ENCODE results near the gene ATP6V1A.

The ATP6V1A gene

DNA sequence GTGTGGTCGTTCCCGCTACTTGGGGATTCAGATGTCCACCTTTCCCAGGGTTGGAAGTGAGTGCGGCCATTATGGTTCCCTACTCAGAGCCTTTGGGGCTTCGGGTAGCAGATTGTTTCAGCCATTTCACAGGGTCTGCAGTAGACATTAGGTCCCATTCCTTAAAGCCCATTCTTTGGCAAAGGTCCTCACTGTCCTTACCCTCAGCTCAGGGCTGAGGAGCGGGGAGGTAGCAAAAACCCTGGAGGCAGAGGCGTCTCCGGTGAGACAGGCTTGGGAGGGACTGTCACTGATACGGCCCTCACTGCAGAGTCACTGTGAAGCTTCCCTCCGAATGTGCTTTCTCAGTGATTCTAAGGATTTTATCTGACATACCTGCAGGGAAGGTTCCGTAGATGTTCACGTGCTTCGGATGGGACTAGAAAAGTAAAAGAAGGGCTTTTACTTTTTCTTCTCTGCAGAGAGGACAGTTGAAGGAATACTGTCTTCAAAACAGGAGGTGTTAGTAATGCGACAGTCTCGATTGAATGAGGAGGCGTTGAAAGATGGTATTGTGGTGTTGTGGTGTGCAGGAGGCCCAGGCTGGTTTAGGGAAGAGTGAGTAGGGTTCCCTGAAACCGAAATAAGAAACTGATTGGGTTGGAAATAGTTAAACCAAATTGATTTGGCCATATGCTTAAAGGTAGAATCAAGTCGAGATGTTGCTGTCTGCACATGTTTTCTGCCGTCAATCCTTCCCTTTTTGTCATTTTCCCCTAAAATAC lies 630 bp downstream of the ATP6V1A start:
- DNase-seq, result no peak

DNA sequence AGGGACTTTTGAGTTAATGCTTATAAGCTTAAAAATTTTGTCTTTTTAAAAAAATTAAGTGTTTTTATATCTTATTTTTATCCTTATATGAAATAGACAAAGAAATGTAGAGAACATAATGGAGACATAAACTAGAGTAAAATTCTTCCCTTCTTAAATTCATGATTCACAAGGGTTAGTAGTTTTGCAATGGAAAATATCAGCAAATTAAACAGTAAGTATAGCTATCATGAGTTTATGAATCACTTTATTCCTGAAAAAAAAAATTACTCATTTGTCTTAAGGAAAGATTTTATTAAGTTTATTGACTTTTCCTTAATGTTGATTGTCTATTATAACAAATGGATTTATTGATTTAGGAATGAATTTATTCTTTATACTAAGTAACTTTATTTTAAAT lies 4.3 kb downstream of the ATP6V1A start:
- no peak for DNase-seq

DNA sequence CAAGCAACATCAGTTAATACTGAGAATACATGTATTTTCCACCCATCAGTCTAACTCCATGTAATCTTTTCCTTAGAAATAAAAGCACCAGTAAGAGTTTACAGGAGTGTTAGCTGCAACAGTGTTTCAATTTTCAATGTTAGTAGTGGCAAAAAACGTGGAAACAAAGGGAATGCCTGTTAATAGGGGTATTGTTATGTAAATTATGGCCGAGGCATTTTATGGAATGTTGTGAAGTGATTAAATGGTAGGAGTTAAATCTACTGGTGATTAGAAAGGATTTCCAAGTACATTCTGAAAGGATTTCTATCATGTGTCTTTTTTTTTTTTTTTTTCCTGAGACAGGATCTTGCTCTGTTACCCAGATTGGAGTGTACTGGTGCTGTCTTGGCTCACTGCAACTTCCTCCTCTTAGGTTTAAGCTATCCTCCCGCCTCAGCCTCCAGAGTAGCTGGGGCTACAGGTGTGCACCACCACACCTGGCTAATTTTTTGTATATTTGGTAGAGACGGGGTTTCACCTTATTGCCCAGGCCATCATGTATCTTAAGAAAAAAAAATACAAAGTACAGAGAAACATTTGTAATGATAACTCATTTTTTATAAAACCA lies 6.6 kb downstream of the ATP6V1A start:
- no peak for DNase-seq

DNA sequence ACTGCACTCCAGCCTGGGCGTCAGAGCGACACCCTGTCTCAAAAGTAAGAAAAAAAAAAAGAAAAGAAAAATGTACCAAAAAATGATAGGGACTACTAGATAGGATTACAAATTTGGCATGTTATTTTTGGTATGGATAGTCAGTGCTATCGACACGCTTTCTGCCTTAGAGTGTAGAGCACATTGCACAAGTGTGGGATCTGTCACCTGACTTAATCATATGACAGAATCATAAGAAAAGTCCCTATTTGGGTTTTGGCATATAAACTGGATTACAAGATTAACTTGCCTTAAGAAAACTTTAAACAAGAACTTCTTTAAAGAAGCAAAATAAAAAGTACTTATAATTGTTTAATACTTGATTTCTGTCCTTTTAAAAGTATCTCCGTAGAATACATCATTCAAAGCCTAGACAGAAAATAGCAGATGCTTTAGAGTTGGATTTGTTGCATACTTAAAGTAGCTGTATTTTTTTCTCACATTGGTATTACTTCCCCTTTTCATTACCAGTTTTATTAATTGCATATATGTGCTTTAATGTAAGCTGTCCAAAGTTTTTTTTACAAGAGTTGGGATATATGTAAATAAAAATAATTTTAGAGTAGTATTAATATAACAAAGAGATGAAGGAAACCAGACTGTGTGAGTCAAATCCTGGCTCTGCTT lies 7.8 kb downstream of the ATP6V1A start:
- no peak for DNase-seq

DNA sequence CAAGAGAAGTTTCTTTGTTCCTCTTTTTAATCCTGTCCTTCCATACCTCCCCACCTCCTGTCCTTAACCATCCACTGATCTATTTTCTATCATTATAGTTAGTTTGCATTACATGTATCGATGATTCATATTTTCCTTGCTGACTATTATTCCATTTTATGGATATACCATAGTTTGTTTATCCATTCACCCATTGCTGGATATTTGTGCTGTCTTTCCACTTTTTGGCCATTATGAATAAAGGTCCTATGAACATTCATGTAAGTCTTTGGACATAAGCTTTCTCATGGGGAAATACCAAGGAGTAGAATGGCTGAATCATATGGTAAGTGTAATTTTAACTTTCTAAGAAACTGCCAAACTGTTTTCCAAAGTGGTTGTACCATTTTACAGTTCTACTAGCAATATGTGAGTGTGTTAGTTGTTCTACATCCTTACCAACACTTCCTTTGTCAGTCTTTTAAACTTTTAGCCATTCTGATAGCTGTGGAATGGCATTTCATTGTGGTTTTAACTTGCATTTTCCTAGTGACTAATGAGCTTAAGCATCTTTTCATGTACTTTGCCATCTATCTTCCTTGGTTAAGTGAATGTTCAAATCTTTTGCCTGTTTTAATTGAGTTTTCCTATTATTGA lies 11.7 kb downstream of the ATP6V1A start:
- no peak for DNase-seq

DNA sequence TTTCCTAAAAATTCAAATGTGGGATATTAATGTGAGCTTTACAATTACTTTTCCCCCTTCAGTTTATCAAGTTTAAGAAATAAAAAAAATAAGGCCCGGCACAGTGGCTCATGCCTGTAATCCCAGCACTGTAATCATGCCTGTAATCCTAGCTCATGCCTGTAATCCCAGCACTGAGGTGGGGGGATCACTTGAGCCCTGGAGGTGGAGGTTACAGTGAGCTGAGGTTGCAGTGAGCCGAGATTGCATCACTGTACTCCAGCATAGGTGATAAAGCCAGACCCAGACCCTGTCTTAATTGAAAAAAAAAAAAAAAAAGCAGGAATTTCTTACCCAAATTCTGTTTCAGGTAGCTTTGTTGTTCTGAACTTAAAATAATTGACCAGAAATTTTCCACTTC lies 17.9 kb downstream of the ATP6V1A start:
- no peak for DNase-seq

DNA sequence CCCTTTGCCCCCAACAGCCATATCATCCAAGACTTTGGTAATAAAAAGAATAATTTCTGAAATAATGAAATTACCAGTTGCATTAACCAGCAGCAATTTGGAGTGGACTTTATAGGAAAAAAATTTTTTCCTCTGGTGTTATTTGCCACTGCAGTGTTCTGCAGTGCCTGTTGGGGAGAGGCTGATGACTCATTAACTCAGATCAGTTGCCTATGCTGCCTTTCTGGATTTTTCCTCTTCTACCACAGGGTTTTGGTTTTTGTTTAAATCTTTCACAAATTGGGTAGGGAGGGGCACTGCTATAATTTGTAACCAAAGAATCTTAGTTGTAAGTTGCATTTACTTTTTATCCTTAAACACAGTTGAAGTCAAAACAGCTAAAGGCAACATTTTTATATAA lies 22.7 kb downstream of the ATP6V1A start:
- no peak for DNase-seq

DNA sequence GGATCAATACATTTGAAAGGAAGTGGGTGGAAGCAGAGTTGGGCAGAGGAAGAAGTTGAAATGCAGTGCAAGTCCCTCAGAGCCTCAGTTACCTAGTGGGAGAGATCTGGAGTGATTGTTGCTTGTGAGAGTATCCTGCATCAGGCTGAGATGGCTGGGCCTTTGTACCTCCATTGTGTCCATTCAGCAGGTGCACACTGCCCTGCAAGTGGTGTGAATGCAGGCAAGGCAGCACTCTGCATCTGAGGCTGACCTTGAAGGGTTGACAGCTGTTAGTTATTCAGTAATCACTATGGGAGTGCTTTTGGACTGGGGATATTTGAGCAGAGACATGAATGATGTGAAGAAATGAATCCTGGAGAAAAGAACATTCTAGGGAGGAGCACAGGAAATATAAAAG lies 25.2 kb downstream of the ATP6V1A start:
- DNase-seq, result no peak

DNA sequence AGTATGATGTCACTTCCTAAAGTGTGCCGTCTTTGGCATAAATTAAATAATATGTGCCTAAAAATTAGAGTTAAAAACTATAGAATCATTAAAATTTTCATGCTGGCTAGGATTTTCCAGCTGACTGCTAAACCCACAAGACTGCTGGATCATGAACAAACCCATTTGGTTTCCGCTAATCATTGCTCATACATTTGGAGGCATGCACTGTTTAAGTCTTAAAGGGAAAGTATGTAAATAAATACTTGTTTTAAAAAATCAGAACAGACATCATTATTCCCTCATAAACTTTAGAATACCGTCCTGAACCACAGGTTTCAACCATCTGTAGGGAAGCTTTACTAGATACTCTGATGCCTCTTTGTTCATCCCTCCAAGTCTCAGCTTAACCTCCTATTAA lies 26.5 kb downstream of the ATP6V1A start:
- no peak for DNase-seq

DNA sequence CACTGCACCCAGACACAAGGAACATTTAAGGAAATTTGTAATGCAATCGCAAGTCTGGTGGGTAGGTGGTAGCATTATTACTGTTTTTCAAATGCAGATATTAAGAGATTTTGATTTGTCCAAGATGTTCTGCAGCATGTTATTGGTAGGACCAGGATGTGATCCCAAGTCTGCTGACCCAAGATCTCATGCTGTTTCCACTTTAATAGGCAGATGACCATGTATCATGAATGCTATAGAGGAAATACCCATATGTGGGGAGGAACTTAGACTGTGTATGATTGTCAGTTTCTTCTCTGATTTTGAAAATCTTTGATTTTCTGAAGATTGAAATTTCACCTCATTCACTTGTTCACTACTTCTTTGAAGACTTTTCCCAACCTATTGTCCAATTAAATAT lies 28.7 kb downstream of the ATP6V1A start:
- no peak for DNase-seq

DNA sequence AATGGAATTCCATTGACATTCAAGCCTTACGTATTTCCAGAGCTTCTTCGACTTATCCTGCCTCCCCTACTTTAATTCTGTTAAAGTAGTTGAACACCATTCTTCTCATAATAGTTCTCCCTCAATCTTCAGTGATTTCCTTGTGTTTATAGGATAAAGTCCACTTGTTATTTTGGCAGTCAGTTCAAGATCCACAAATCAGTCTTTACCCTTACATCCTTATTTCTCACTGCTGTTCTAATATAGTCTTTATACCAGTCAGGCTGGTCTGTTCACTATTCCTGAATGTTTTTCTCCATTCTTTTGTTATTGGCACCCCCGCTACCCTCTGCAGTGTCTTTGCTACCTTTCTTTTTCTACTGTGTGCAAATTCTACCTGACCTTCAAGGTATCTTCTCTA lies 29.7 kb downstream of the ATP6V1A start:
- DNase-seq, result no peak

DNA sequence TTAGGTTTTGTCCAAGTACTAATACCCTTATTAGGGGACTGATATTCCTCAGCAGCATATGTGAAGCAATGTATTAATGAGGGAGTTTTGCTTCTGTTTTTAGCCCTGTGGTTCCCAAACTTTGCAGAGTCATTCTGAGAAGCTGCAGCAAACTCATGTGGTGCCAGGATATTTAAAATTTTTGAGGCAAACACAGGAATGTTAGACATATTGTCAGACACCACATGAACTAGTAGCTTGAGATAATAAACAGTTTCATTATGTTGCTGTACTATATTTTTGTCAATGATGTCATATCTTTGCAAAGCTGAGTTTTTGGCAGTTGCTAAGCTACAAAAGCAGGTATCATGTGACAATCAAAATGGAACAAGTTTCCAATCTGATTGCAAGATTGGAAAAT lies 36.6 kb downstream of the ATP6V1A start:
- DNase-seq, result no peak

DNA sequence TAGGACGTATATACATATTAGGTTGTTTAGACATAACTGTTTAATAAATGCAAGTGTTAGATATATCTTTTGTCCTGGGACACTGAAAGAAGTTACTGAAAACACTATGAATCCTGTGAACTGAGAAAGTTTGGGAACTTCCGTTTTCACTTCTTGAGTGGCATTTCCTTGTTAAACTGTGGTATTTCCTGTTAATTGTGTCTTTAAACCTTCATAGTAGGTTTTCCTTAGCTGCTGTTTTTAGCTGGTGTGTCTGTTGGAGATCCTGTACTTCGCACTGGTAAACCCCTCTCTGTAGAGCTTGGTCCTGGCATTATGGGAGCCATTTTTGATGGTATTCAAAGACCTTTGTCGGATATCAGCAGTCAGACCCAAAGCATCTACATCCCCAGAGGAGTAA lies 37.1 kb downstream of the ATP6V1A start:
- DNase-seq, result no peak

DNA sequence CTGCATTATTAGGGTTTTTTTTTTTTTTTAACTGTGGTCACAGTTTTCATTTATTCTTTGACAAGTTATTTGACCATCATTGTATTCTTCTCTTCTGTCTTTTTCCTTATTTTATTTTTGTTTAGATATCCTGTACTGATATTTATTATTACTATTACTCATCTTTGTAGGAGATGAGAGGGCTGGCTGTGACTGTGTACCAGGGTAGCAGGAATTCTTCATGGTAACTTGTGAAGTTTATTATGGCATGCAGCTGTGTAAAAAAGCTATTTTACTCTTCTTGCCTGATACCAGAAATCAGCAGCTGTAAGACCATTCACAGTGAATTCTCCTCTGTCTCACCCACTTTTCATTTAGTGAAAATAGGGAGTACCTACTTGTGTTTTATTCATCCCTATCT lies 44.5 kb downstream of the ATP6V1A start:
- DNase-seq, result no peak

DNA sequence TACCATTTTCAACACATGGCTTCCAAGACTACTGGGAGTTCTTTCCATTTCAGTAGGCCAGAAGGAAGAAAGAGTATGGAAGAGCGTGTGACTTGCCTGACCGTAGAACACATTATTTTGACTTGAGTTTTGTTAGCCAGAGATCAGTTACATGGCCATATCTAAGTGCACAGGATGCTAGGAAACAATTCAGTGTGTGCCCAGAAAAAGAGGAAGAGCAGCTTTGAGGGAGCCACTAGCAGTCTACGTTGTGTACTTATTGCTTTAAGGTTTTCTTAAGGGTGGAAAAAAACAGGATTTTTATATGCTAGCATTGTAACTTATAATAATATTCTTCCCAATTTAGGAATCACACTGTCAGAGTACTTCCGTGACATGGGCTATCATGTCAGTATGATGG lies 47.7 kb downstream of the ATP6V1A start:
- no peak for DNase-seq

DNA sequence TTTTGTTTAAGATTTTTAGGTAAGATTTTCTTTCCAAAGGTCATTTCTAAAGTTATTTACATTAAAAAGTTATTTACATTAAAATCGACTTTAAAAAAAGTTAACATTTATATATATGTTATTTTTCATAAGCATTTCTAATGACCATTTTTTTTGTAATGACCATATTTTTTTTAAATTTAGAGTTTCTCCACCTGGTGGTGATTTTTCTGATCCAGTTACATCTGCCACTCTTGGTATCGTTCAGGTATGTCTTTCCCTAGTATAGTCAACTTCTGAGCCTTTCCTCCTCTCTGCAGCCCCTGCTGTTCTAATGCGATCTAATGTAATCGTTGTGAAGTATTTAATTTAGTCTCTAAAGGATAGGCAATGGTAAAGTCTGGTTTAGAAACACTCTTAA lies 48.9 kb downstream of the ATP6V1A start:
- no peak for DNase-seq

DNA sequence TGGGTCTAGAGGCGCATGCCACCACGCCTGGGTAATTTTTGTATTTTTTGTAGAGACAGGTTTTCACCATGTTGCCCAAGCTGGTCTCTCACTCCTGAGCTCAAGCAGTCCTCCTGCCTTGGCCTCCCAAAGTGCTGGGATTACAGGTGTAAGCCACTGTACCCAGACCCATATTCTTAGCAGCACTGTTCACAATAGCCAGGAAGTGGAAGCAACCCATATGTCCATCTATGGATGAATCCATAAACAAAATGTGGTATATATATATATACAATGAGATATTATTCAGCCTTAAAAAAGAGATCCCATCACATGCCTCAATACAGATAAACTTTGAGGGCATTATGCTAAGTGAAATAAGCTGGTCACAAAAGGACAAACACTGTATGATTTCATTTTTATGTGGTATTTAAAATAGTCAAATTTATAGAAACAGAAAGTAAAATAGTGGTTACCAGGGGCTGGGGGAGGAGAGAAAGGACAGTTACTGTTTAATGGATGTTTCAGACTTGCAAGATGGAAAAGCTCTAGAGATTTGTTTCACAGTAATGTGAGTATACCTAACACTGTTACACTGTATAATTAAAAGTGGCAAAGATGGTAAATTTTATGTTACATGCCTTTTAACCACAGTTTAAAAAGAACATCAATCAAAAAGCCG lies 56.1 kb downstream of the ATP6V1A start:
- DNase-seq, result no peak

DNA sequence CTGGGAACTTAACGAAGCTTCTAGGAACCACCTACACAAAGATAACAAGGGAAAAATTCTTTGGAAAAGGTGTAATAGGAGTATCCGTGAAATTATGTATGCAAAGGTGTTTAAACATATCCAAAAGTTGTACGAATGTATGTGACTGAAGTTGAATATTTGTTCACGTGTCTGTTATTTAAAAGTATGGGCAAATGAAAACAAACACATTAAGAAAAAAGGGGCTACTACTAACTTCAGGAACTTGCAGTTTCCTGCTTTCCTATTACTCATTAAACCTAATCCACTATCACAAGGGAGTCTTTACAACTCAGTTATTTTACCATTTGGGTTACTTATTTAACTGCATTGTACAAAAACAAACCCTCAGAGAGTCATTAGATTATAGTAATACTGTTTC lies 57.8 kb downstream of the ATP6V1A start:
- no peak for DNase-seq

DNA sequence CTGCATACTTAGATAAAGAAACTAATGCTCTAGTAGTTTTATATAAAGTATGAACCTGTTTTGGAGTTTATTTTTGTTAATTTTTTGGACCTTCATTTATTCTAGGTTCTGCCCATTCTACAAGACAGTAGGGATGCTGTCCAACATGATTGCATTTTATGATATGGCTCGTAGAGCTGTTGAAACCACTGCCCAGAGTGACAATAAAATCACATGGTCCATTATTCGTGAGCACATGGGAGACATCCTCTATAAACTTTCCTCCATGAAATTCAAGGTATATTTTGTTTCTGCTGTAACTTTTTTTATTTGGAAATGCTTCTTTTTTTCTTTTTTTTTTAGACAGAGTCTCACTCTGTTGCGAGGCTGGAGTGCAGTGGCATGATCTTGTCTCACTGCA lies 58.4 kb downstream of the ATP6V1A start:
- DNase-seq, result no peak

DNA sequence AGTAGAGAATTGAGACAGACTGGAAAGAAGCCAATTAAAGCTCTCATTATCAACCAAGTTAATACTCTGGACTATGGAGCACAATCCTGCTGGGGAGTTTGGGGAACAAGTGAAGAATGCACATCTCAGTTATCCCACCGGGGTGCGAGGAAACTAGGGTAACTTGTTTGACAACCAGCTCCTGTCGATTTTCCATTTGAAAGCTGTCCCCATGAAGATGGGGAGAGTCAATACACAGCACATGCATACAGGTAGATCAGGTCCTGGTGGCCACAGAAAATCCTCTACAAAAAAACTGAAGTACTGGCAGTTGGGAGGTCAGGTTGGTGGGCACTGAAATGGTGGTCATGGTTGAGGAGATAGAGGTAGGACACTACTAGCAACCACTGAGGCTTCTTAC lies 66.0 kb downstream of the ATP6V1A start:
- no peak for DNase-seq

DNA sequence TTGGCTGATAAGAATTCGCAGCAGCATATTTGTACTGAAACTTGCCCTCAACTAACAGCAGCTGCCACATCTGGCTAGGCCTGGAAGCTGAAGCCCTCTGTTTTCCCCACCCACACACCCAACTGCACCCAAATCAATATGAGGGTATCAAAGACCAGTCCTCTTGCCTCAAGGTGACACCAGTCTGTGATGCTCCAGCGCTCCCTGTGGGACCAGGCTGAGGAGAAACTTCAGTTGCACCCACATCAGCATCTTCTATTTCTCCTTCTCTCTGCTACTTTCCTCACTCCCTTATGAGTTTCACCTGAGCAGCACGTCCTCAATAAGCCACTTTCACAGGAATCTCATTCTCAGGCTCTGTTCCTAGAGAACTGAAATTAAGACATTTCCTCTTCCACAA lies 73.0 kb downstream of the ATP6V1A start:
- DNase-seq, result no peak

DNA sequence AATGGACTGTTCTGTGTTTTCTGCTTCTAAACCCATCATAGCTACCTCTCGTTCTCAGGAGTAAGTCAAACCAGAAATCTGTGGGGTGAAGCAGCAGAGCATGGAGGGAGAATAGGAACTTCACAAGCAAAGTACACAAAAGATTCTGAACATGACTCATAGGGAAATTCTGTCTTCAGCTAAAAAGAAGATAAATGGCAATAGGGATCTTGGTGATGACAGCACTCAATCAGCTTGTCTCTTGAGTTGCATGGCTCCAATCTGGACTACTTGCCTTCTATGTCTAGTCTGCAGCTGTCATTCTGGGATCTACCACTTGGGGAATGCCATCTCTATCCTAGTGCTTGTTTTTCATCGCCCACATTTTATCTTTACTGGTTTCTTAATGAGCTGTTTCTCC lies 78.3 kb downstream of the ATP6V1A start:
- no peak for DNase-seq

DNA sequence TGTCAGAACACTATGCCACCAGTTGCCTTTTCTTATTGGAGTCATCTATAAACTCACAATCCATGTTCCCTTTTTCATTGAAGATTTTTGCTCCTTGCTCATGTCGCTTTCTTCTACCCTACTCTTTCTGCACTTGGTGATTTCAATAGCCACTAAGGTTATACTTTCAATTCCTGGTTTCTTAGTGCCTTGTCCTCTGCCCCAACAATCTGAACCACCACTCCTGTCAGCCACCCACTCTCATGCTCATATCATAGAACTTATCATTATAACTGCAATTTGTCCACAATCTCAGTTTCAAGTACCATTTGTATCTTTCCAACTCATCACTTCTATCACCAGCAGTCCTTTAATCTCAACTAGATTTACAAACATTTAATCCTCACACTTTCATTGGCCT lies 81.8 kb downstream of the ATP6V1A start:
- no peak for DNase-seq
